ENCODE measurements around the gene UGT1A4.

GRCh38 chr2:233698740-233699139, 19.8 kb upstream of the UGT1A4 start:
- TF ChIP-seq CTCF (IDR thresholded peaks at IDR 0.05 in 4 of 5, conservative IDR thresholded peaks at IDR 0.05 in 1 of 5) (no peak), POLR2A (IDR thresholded peaks at IDR 0.05) (no peak)

Measured in gastrocnemius medialis (tissue), 4 donors.